D721Med (cell line): ENCODE data around the gene SLC6A17.
A peak's percentile ranks its signal among the peaks of the same experiment; 100 is the strongest.

Source experiments
- DNase-seq: peaks from one replicate; pipeline ENCODE4 v3.0.0; 2011; ENCODE audit warnings: low spot score; ENCODE audit not compliant: insufficient read length
- FAIRE-seq: peaks from 2 replicates; lab custom pipeline; 2011; peaks lifted over from hg19 to GRCh38; lab: Jason Lieb, UNC
- TF ChIP-seq, protein P1 (sequence below): IDR thresholded peaks from 2 replicates; pipeline ENCODE4 v1.5.1; 2012; ENCODE audit warnings: mild to moderate bottlenecking, control low read depth; ENCODE audit not compliant: insufficient read depth; ENCODE audit errors: missing control alignments

SLC6A17 gene

DNA sequence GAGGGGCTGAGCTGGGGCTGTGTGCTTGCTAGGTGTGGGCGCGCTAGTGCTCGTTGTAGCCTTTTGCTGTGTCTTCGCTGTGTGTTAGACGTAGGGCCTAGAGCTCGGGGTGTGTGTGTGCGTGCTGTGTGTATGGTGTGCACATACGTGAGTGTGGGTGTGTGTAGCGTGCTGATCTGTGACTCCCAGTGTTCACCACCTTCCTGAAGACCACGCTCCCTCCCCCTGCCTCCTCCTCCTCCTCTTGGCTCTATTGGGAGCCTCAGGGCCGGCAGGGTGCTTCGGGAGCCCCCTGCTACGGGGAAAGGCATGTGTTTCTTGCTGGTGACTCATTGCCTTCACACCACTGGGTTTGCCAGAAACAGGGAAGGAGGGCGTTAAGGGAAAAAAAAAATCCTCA is 50.4 kb downstream of the SLC6A17 start:
- FAIRE-seq, result no peak
- TF ChIP-seq, protein P1, sequence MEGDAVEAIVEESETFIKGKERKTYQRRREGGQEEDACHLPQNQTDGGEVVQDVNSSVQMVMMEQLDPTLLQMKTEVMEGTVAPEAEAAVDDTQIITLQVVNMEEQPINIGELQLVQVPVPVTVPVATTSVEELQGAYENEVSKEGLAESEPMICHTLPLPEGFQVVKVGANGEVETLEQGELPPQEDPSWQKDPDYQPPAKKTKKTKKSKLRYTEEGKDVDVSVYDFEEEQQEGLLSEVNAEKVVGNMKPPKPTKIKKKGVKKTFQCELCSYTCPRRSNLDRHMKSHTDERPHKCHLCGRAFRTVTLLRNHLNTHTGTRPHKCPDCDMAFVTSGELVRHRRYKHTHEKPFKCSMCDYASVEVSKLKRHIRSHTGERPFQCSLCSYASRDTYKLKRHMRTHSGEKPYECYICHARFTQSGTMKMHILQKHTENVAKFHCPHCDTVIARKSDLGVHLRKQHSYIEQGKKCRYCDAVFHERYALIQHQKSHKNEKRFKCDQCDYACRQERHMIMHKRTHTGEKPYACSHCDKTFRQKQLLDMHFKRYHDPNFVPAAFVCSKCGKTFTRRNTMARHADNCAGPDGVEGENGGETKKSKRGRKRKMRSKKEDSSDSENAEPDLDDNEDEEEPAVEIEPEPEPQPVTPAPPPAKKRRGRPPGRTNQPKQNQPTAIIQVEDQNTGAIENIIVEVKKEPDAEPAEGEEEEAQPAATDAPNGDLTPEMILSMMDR, result no peak
- no peak for DNase-seq

DNA sequence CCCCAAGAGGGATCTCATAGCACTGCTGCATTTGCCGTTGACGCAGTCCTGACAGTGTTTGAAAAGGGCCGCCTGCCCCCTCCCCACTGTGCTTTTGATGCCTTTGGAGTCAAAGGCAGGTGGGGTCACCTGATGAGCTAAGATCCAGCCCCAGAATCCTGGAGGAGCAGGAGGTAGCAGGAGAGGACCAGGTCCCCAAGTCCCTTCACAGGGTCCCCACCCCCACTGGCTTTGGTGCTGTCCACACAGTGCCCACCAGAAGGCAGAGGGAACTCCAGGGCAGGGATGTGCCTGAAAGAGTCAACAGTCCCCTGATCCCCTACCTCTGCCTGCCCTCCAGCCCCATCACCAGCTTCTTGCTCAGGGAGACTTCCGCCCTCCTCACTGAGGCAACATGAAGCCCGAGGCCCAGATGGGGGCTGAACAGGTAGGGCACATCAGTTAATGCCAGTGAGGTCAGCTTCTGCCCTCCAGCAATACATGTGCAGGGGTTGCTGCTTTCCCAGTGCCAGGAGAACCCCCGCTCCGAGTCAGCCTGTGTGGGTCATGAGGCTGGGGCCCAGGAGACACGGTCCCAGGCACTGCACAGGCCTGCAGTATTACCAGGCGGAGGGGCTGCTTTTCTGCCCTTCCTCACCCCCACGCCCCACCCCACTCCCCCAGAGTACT is 51.0 kb downstream of the SLC6A17 start:
- DNase-seq (no peak), FAIRE-seq (no peak)
- TF ChIP-seq, protein P1, result no peak

DNA sequence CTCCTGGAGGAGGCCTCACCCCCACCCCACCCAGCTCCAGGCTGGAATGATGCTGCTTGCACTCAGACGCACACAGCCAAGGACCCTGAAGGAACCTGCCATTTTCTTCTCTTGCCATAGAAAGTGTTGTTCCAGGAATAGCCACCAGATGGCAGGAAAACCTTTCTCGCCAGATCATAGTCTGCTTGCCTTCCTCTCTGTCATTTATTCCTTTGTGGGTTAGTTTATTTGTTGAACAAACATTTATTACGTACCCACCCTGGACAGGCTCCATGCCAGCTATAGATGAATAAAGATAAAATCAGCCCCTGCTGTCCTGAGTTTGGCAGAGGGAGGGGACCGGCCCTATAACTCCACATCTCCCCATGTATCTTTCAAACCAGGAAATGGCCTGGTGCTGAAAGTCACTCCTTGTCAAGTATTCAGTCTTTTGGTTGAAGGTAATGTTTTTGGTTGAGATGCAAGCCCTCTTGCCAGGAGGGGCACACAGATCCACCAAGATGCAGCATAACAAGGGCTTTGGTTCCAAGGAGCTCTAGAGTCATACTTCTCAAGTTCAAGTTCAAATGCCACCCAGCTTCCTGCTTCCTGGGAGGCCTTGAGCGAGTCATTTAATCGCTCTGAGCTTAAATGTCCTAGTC is 52.8 kb downstream of the SLC6A17 start:
- FAIRE-seq (peak; percentile 56), DNase-seq (peak; percentile 49)
- TF ChIP-seq, protein P1, result peak; percentile 91

DNA sequence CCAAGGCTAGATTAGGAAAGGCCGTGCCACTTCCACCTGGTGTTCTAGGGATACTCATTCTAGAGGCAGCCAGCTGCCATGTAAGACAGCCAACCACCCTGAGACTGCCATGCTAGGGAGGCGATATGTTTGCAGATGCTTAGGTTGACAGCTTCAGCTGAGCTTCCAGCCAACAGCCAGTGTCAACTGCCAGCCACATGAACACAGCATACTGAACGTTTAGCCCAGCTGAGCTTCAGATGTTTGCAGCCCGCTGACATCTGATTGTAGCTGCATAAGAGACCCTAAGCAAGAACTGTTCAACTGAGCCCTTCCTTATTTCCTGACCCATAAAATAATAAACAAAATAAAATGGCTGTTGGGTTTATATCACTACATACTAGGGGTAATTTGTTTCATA is 54.9 kb downstream of the SLC6A17 start:
- DNase-seq (no peak), FAIRE-seq (no peak)
- TF ChIP-seq, protein P1, result no peak

DNA sequence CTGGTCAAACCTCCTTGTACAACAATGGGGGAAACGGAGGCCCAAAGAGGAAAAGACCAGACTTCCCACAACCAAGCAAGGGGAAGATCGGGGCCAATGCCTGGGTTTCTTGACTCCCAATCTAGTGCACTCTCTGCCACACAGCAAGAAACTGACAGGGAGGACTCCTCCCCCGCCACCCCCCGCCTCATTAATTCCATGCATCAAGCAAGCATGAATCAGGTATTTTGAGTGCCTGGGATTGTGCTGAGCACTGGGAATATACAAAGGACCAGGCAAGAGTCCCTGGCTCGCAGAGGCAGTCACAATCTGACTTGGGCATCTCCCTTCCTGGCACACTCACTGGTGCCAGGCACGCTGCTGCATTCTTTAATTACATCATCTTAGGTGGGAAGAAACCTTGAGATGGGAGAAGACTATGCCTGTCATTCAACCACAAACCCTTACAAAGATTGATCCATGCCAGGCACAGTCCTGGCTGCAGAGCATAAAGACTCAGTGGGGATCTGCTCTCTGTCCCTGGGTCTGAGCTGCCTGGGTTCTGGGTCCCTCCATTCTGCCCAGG is 55.4 kb downstream of the SLC6A17 start:
- TF ChIP-seq, protein P1, result no peak
- FAIRE-seq, result no peak
- no peak for DNase-seq

DNA sequence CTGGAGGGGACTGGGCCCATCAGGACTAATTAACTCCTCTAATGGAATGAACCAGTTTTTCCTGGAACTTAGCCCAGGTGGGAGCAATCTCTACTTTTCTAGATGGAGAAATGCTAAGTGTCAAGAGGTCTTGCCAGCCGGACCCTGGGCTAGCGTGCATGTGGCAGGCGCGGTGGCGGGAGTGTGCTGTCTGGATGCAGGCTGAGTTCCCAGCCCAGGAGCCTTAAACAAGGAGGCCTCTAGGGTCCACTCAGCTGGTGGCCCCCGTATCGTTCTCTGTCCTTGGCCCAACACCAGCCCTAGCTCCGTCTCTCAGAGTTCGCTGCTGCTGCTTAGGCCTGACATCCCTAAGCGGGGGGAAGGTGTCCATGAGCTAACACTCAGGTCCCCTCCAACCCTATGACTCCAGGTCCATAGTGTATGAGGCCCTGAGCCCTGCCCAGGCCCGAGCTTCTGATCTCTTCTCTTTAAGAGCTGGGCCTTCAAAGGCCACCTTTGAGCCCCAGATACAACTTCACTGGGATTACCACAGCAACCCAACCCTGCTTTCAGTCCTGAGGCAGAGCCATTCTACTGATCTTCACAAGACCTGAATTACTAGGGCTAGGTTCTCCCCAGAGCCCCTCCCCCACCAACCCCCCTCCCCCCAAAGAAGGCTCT is 56.1 kb downstream of the SLC6A17 start:
- TF ChIP-seq, protein P1, result no peak
- FAIRE-seq (no peak), DNase-seq (no peak)
